SK-N-SH treated with all-trans-retinoic acid at 6 μM for 48 hours (cell line): Measurements from ENCODE around the gene RAB14.

ENCODE experiments used
- CSDC2 ChIP-seq: fragments of 250-450 bp; sonication (Bioruptor Pico); IDR thresholded peaks from 2 replicates; pipeline ENCODE4 v1.5.0; 2020; ENCODE audit warnings: mild to moderate bottlenecking, moderate library complexity
- ISL1 ChIP-seq: fragments of 250-450 bp; sonication (Bioruptor Pico); IDR thresholded peaks from 2 replicates; pipeline ENCODE4 v2.1.2; 2022; ENCODE audit warnings: mild to moderate bottlenecking, moderate library complexity
- OSR1 ChIP-seq: fragments of 250-450 bp; sonication (Bioruptor Pico); IDR thresholded peaks from 2 replicates; pipeline ENCODE4 v1.8.0; 2022; ENCODE audit warnings: moderate library complexity, mild to moderate bottlenecking, inconsistent platforms
- TOX ChIP-seq: fragments of 250-450 bp; sonication (Bioruptor Pico); IDR thresholded peaks from 2 replicates; pipeline ENCODE4 v1.8.0; 2021; ENCODE audit warnings: mild to moderate bottlenecking, moderate library complexity, borderline replicate concordance

DNA sequence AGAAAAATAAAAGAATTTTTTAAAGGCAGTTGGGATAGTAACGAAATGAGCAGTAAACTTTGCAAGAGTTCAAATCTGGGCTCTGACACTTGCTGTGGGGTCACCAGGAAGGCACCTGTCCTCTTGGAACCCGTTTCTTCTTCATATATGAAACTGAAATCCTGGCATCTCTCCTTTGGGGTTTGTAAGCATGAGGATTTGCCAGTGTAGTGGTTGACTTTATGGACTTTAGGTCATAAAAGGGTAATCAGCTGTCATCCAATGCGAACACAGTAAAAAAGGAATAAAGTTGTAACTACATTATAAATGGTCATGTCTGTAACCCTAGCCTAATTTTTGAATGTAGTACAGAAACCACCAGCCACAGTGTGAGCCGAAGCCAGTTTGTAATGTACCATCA is 1.3 kb downstream of the RAB14 start:
- TF ChIP-seq OSR1 (no peak), ISL1 (CRISPR knock-in tag) (no peak), CSDC2 (CRISPR knock-in tag) (no peak), TOX (no peak)
